IPS DF 19.7 (cell line): ENCODE data around the gene PPP2R5C.
"Not testable (repeated sequence)": the region's sequence is repeated elsewhere in the genome, so short reads cannot be mapped to it uniquely, and the experiment has no call there.

Experiments used
- DNase-seq: peaks from one replicate; pipeline ENCODE4 v3.0.0-alpha.2; 2013; ENCODE audit warnings: low read depth, low spot score

PPP2R5C gene

GRCh38 chr14:101726954-101727302, 34.6 kb upstream of the PPP2R5C start:
- DNase-seq = no peak

GRCh38 chr14:101727611-101728366, 33.7 kb upstream of the PPP2R5C start:
- DNase-seq = no peak

- no peak for DNase-seq
These were observed 33.2 kb upstream of the PPP2R5C start for GRCh38 chr14:101728367-101728742.

DNA sequence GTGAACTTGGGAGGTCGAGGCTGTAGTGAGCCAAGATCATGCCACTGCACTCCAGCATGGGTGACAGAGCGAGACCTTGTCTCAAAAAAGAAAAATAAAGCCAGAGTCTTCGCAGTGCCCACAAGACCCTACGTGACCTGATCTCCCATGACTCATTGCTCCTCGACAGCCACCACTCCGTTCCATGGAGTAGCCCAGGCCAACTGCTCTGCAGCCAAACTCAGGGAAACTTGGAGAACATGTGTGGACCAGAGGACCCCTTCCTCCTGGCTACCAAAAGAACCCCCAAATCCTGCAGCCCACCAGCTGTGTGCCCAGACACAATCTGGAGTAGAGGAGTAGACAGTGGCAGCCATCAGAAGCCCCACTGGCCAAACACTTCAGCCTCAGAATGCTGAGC, 32.1 kb upstream of the PPP2R5C start:
- no peak for DNase-seq

- not testable (repeated sequence) for DNase-seq
These were observed 31.4 kb upstream of the PPP2R5C start for GRCh38 chr14:101730157-101730556.

DNA sequence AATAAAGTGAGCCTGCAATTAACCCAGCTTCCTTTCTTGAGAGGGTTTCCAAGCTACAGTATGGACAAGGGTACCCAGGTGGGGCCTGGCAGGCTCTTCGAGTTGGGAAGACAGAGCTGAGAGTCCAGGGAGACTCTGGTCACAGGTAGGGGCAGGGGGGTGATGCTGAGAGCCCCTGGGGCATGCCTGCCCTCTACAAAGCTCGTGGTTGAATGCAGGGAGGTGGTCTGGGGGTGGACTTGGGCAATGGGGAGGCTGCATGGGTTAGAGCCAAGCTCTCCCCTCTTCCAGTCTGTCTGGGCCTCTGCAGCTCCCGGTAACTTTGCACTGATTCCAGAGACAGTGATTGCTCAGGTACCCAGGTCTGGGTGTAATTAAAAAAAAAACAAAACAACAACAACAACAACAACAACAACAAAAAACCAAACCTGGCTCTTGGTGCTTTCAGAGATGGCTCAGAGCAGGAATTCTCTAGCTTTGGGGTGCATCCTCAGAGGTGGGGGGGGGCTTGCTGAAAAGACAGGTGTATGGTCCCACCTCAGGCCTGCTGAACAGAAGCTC, 30.8 kb upstream of the PPP2R5C start:
- no peak for DNase-seq

GRCh38 chr14:101731187-101732080, 30.1 kb upstream of the PPP2R5C start:
- no peak for DNase-seq

- no peak for DNase-seq
These were observed 29.4 kb upstream of the PPP2R5C start for GRCh38 chr14:101732118-101732517.

DNA sequence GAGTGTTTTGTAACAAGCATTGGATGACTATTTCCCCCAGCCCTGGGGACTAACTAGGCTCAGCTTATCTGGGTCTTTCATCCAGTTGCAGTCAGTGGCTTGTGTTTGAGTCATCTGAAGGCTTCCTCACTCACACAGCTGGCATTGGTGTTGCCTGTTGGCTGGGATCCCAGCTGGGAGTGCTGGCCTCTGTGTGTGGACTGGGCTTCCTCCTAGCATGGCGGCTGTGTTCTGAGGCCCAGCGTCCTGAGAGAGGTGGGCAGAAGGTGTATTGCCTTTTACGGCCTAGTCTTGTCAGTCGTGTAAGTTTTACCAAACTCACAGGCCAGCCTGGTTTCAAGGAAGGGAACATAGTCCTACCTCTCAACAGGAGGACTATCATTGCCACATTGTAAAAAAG, 28.3 kb upstream of the PPP2R5C start:
- no peak for DNase-seq

DNA sequence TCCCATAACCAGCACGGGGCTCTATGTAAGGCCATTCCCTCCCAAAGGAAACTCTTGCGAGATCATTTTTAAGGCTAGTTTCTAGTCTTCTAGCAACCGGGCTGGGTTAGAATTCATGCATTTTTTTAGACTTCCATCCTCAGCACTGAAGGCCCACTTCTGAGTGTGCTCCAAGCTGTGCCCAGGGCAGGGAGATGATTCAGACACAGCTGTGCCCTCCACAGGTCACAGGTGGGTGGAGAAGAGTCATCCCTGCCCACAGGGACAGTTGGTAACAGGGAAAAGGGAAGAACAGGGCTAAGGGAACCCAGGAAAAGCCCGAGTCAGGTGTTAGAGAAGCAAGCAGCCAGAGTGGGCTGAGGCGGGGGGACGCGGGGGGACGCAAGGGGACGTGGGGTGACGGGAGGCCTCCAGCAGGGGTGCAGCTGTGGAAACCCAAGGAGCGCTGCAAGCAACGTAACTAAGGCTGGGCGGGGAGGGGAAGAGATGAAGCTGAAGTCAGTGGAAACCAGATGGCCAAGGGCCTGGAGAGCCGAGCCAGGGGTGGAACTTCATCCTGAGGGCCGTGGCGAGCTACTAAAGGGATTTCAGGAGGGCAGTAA, 27.2 kb upstream of the PPP2R5C start:
- DNase-seq = no peak

DNA sequence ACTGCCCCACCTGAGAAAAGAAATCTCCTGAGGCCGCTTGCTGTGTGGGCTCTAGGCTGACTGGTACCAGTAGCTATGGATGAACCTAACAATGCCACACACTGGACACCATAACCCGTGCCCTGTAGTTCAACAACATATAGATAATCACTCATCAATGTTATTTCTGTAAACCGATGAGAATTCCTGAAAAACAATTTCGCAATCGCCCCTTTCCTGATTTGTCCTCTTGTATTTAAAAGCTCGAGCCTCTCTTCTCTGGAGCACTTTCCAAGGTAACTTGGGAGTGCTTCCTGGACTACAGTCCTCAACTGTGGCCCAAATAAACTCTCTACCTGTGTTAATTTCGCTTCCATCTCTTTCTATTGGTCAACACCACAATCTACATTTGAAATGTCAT, 26.1 kb upstream of the PPP2R5C start:
- DNase-seq = no peak

GRCh38 chr14:101736071-101736470, 25.4 kb upstream of the PPP2R5C start:
- DNase-seq = no peak

- no peak for DNase-seq
These were observed 24.9 kb upstream of the PPP2R5C start for GRCh38 chr14:101736585-101736984.

GRCh38 chr14:101737414-101738339, 23.8 kb upstream of the PPP2R5C start:
- no peak for DNase-seq

- no peak for DNase-seq
These were observed 22.7 kb upstream of the PPP2R5C start for GRCh38 chr14:101738703-101739320.

GRCh38 chr14:101739446-101740141, 21.9 kb upstream of the PPP2R5C start:
- DNase-seq = no peak

DNA sequence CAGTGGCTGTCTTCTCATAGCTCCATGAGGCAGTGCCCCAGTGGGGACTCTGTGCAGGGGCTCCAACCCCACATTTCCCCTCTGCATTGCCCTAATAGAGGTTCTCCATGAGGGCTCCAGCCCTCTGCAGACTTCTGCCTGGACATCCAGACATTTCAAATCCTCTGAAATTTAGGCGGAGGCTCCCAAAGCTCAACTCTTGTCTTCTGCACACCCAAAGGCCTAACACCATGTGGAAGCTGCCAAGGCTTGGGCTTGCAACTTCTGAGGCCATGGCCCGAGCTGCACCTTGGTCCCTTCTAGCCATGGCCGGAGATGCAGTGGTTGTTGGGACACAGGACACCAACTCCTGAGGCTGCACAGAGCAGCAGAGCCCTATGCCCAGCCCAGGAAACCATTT, 20.5 kb upstream of the PPP2R5C start:
- no peak for DNase-seq

DNA sequence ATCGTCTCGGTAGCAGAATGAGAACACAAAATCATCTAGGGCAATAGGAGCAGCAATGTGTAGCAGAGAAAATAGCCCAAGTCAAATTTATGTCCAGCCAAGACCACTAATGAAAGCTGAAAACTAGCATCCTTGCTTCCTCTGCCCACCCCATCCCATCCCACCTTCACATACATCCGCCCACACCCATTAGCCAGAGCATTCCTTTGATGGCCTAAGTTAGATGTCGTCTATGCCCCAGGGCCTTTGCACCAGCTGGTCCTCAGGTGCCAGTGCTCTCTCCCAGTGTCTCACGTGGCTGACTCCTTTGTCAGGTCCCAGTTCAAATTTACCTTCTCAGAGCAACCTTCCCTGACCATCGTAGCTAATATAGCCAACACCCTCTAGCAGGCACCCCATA, 17.8 kb upstream of the PPP2R5C start:
- DNase-seq = no peak

DNA sequence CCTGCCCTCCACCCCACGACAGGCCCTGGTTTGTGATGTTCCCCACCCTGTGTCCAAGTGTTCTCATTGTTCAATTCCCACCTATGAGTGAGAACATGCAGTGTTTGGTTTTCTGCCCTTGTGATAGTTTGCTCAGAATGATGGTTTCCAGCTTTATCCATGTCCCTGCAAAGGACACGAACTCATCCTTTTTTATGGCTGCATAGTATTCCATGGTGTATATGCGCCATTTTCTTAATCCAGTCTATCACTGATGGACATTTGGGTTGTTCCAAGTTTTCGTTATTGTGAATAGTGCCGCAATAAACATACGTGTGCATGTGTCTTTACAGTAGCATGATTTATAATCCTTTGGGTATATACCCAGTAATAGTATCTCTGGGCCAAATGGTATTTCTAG, 17.1 kb upstream of the PPP2R5C start:
- not testable (repeated sequence) for DNase-seq

DNA sequence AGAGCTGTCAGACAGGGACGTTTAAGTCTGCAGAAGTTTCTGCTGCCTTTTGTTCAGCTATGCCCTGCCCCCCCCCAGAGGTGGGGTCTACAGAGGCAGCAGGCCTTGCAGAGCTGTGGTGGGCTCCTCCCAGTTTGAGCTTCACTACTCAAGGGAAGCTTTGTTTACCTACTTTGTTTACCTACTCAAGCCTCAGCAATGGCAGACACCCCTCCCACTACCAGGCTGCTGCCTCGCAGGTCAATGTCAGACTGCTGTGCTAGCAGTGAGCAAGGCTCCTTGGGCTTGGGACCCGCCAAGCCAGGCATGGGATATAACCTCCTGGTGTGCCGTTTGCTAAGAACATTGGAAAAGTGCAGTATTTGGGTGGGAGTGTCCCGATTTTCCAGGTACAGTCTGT, 11.8 kb upstream of the PPP2R5C start:
- not testable (repeated sequence) for DNase-seq
